Mesothelial cell of epicardium (in vitro differentiated cells): ENCODE measurements around the gene TSPYL4. TPM values are rescaled to one million over a fixed set of nuclear protein-coding genes. Genes with fewer than 3 reads are reported as not detected.
A peak's percentile ranks its signal among the peaks of the same experiment; 100 is the strongest.

Source experiments
- DNase-seq, 2 experiments: peaks; one replicate each; pipeline ENCODE4 v3.0.0; 2021; ENCODE audit warnings: low spot score in 2 of 2; ENCODE audit not compliant: unreplicated experiment in 2 of 2
- H3K27ac Mint-ChIP-seq: 2 replicates; pipeline ENCODE4 v1.8.0; 2021; ENCODE audit warnings: mixed read lengths
- H3K27me3 Mint-ChIP-seq: 2 replicates; pipeline ENCODE4 v1.8.0; 2021; ENCODE audit warnings: low read depth, mixed read lengths
- H3K36me3 Mint-ChIP-seq: 2 replicates; pipeline ENCODE4 v1.8.0; 2021; ENCODE audit warnings: mixed read lengths
- H3K4me1 Mint-ChIP-seq: 2 replicates; pipeline ENCODE4 v1.8.0; 2021; ENCODE audit warnings: mixed read lengths
- H3K4me3 Mint-ChIP-seq: 2 replicates; pipeline ENCODE4 v1.8.0; 2021; ENCODE audit warnings: mild to moderate bottlenecking, moderate library complexity, mixed read lengths
- H3K9me3 Mint-ChIP-seq: 2 replicates; pipeline ENCODE4 v1.8.0; 2021; ENCODE audit warnings: mixed read lengths
- CTCF ChIP-seq: fragments of 200-600 bp; sonication (generic); IDR thresholded peaks from one replicate; pipeline ENCODE4 v1.5.0; 2021; ENCODE audit warnings: antibody characterized with exemption; ENCODE audit not compliant: unreplicated experiment
- total RNA-seq: library from RNA; stranded (reverse); gene quantifications from 3 replicates; pipeline ENCODE4 v1.2.1, GENCODE V29; 2021

TSPYL4 gene
- total RNA-seq, 1 donor from 2014 or later = 44.0 TPM

GRCh38 chr6:116221067-116221466 lies 32.8 kb downstream of the TSPYL4 start:
- no peak for DNase-seq
- Mint-ChIP-seq H3K27me3 (no peaks in the 10 kb centered on the region), H3K36me3 (peaks cover 5% of the 10 kb centered on the region), H3K9me3 (no peaks in the 10 kb centered on the region), H3K4me1 (no peaks in the 10 kb centered on the region), H3K4me3 (no peak overlapping the region), H3K27ac (no peak overlapping the region)
- TF ChIP-seq CTCF = no peak

DNA sequence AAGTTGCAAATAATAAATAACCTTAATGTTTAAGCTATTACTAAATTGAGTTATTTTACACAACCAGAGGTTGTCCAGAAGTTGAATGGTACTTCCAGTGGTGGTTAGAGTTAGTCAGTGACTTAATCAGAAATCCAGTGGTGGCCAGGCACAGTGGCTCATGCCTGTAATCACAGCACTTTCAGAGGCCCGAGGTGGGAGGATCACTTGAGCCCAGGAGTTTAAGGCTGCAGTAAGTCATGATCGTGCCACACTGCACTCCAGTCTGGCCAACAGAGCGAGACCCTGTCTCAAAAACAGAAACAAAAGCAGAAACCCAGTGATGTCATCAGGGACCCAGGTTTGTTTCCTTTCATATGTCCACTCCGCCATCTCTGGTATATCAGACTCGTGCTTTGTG lies 35.0 kb downstream of the TSPYL4 start:
- no peak overlapping the region for H3K4me3 Mint-ChIP-seq
- peaks cover 5% of the 10 kb centered on the region for H3K36me3 Mint-ChIP-seq
- H3K27me3 Mint-ChIP-seq = no peaks in the 10 kb centered on the region
- no peak overlapping the region for H3K27ac Mint-ChIP-seq
- TF ChIP-seq CTCF = no peak
- H3K4me1 Mint-ChIP-seq = no peaks in the 10 kb centered on the region
- DNase-seq = no peak
- H3K9me3 Mint-ChIP-seq = no peaks in the 10 kb centered on the region

GRCh38 chr6:116218172-116218633 lies 35.7 kb downstream of the TSPYL4 start:
- peak; percentile 49 for TF ChIP-seq CTCF
- no peaks in the 10 kb centered on the region for H3K9me3 Mint-ChIP-seq
- DNase-seq = no peak
- no peaks in the 10 kb centered on the region for H3K4me1 Mint-ChIP-seq
- H3K4me3 Mint-ChIP-seq = no peak overlapping the region
- peaks cover under 1% of the 10 kb centered on the region for H3K36me3 Mint-ChIP-seq
- no peak overlapping the region for H3K27ac Mint-ChIP-seq
- no peaks in the 10 kb centered on the region for H3K27me3 Mint-ChIP-seq

DNA sequence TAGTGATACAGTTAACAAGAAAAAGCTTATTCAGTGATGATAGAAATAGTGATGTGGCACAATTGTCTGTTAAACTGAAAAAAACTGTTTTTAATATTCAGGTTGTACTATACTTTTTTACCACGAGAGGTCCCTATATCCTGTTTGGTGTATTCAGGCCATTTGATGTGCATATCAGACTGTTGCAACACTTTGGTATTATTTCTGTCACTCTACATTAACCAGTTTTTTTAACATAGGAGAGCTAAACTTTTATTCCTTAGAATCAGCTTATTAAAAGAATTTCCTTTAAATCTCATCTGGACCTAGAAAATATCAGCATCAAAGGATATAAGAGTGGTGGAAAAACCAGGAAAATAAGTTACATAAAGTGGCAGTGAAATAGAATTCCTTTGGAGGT lies 36.8 kb downstream of the TSPYL4 start:
- Mint-ChIP-seq H3K4me3 (no peak overlapping the region), H3K27ac (peak overlapping the region; percentile 22), H3K36me3 (no peaks in the 10 kb centered on the region), H3K27me3 (no peaks in the 10 kb centered on the region), H3K9me3 (no peaks in the 10 kb centered on the region), H3K4me1 (no peaks in the 10 kb centered on the region)
- TF ChIP-seq CTCF = peak; percentile 54
- no peak for DNase-seq

DNA sequence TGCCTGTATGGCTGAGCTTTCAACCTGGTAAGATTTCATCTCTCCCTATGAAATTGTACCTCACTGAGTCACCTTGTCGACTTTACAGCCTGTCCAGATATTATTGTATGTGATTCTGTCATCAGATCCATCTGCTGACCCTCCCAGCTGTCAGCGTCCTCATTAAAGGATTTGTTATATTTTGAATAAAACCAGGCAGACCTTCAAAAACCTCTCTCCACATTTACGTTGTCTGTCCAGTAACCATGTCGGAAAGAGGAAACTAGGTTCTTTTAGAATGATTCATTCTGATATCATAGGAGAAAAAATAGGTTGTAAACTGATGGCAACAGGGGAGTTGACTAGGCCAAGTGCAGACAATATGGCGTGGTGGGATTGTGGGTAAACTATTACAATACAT lies 38.5 kb downstream of the TSPYL4 start:
- no peak for DNase-seq
- Mint-ChIP-seq H3K4me1 (peaks cover 6% of the 10 kb centered on the region), H3K9me3 (no peaks in the 10 kb centered on the region), H3K4me3 (no peak overlapping the region), H3K27ac (no peak overlapping the region), H3K27me3 (no peaks in the 10 kb centered on the region), H3K36me3 (no peaks in the 10 kb centered on the region)
- no peak for TF ChIP-seq CTCF

GRCh38 chr6:116214681-116215080 lies 39.2 kb downstream of the TSPYL4 start:
- no peak overlapping the region for H3K4me3 Mint-ChIP-seq
- TF ChIP-seq CTCF = no peak
- H3K27me3 Mint-ChIP-seq = no peaks in the 10 kb centered on the region
- H3K9me3 Mint-ChIP-seq = no peaks in the 10 kb centered on the region
- H3K4me1 Mint-ChIP-seq = peaks cover 6% of the 10 kb centered on the region
- no peak overlapping the region for H3K27ac Mint-ChIP-seq
- no peaks in the 10 kb centered on the region for H3K36me3 Mint-ChIP-seq
- no peak for DNase-seq
